Mesendoderm (in vitro differentiated cells): ENCODE measurements around the gene POU2AF2.

Source experiments
- DNase-seq: peaks from one replicate; pipeline ENCODE4 v3.0.0; 2013
- H2AK5ac ChIP-seq: 2 replicates; pipeline ENCODE4 v1.6.1; 2013; ENCODE audit warnings: low read length, inconsistent platforms
- H2BK120ac ChIP-seq: 2 replicates; pipeline ENCODE4 v1.6.1; 2013; ENCODE audit warnings: low read depth, mild to moderate bottlenecking, low read length, moderate library complexity, mixed read lengths
- H2BK15ac ChIP-seq: replicated peaks from 2 replicates; pipeline ENCODE4 v1.6.1; 2013; ENCODE audit warnings: low read depth, mild to moderate bottlenecking, moderate library complexity
- H2BK5ac ChIP-seq: 2 replicates; pipeline ENCODE4 v1.6.1; 2013; ENCODE audit warnings: low read length, inconsistent platforms
- H3K18ac ChIP-seq: 2 replicates; pipeline ENCODE4 v1.6.1; 2013; ENCODE audit warnings: mild to moderate bottlenecking, low read length, mixed read lengths
- H3K23ac ChIP-seq: one replicate; pipeline ENCODE4 v1.6.1; 2013; ENCODE audit warnings: low read length
- H3K27ac ChIP-seq: 2 replicates; pipeline ENCODE4 v1.5.1; 2013; ENCODE audit warnings: low read depth, mild to moderate bottlenecking, inconsistent platforms, low read length, moderate library complexity
- H3K27me3 ChIP-seq: 2 replicates; pipeline ENCODE4 v1.6.1; 2013; ENCODE audit warnings: low read length, control low read depth, mild to moderate bottlenecking, inconsistent platforms; ENCODE audit not compliant: insufficient read depth, poor library complexity
- H3K36me3 ChIP-seq: 2 replicates; pipeline ENCODE4 v1.6.1; 2013; ENCODE audit warnings: low read length, inconsistent platforms; ENCODE audit not compliant: control insufficient read depth, insufficient read depth
- H3K4ac ChIP-seq: one replicate; pipeline ENCODE4 v1.6.1; 2013; ENCODE audit warnings: low read depth, mild to moderate bottlenecking, low read length, moderate library complexity
- H3K4me1 ChIP-seq: 2 replicates; pipeline ENCODE4 v1.6.1; 2013; ENCODE audit warnings: low read depth, low read length, inconsistent platforms; ENCODE audit not compliant: control insufficient read depth
- H3K4me2 ChIP-seq: 2 replicates; pipeline ENCODE4 v1.6.1; 2013; ENCODE audit warnings: low read length
- H3K4me3 ChIP-seq: 2 replicates; pipeline ENCODE4 v1.5.1; 2013; ENCODE audit warnings: mild to moderate bottlenecking, low read length
- H3K56ac ChIP-seq: one replicate; pipeline ENCODE4 v1.6.1; 2013; ENCODE audit warnings: low read length
- H3K79me1 ChIP-seq: 2 replicates; pipeline ENCODE4 v1.6.1; 2013; ENCODE audit warnings: low read length, inconsistent platforms
- H3K79me2 ChIP-seq: 2 replicates; pipeline ENCODE4 v1.6.1; 2013; ENCODE audit warnings: mild to moderate bottlenecking, low read length; ENCODE audit not compliant: control insufficient read depth, insufficient read depth
- H3K9ac ChIP-seq: 2 replicates; pipeline ENCODE4 v1.6.1; 2013; ENCODE audit warnings: low read length, inconsistent platforms
- H4K5ac ChIP-seq: one replicate; pipeline ENCODE4 v1.6.1; 2013; ENCODE audit warnings: low read length
- H4K8ac ChIP-seq: one replicate; pipeline ENCODE4 v1.6.1; 2013; ENCODE audit warnings: low read depth, mild to moderate bottlenecking, control low read depth, low read length, moderate library complexity
- WGBS: extraction: QIAGEN DNeasy Blood & Tissue Kit; methylation state at CpG from one replicate; pipeline ENCODE4 v1.1.7; 2013; ENCODE audit warnings: low lambda C conversion rate, missing lambda C conversion rate; ENCODE audit not compliant: insufficient coverage; ENCODE audit errors: extremely low coverage; 5-methylcytosine and 5-hydroxymethylcytosine counted together

Gene POU2AF2

DNA sequence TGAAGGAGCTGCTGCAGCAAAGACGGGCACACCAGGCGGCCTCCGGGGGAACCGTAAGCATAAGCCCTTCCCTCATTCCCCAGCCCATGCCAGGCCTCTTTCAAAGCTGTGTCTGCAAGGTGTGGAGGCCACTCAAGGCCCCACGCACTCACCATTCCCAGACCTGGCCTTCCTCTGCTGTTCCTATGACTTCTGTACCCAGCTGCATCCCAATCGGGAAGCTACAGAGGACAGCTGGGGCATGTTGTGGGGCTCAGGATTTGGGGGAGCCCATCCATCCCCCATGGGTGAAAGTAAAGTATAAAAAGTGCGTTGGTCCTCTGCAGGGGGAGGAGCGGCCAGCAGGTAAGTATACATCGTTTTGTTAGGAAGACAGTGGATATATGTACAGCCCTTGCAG is 55.0 kb downstream of the POU2AF2 start:
- Histone ChIP-seq H2BK15ac (no peak overlapping the region), H3K4me2 (no peak overlapping the region), H4K5ac (no peak overlapping the region), H3K18ac (no peak overlapping the region), H3K4me3 (no peak overlapping the region), H3K79me1 (no peaks in the 10 kb centered on the region), H2AK5ac (no peak overlapping the region), H3K27ac (no peak overlapping the region), H3K79me2 (no peaks in the 10 kb centered on the region), H4K8ac (no peak overlapping the region), H3K9ac (no peak overlapping the region), H3K27me3 (no peaks in the 10 kb centered on the region), H3K56ac (no peak overlapping the region), H3K36me3 (no peaks in the 10 kb centered on the region), H2BK5ac (no peak overlapping the region), H3K4ac (no peak overlapping the region), H2BK120ac (no peak overlapping the region), H3K23ac (no peak overlapping the region), H3K4me1 (no peaks in the 10 kb centered on the region)
- WGBS: no CpG with 5 or more reads among the region's 9 CpGs
- DNase-seq: no peak

- H2AK5ac ChIP-seq: no peak overlapping the region
- H3K27me3 ChIP-seq: no peaks in the 10 kb centered on the region
- H3K4me2 ChIP-seq: no peak overlapping the region
- H3K4me1 ChIP-seq: no peaks in the 10 kb centered on the region
- H3K56ac ChIP-seq: no peak overlapping the region
- H3K4ac ChIP-seq: no peak overlapping the region
- no peaks in the 10 kb centered on the region for H3K79me1 ChIP-seq
- H3K9ac ChIP-seq: no peak overlapping the region
- H2BK5ac ChIP-seq: no peak overlapping the region
- no peaks in the 10 kb centered on the region for H3K36me3 ChIP-seq
- no peak for DNase-seq
- H3K27ac ChIP-seq: no peak overlapping the region
- H2BK120ac ChIP-seq: no peak overlapping the region
- H4K8ac ChIP-seq: no peak overlapping the region
- H3K23ac ChIP-seq: no peak overlapping the region
- no peaks in the 10 kb centered on the region for H3K79me2 ChIP-seq
- H2BK15ac ChIP-seq: no peak overlapping the region
- H3K18ac ChIP-seq: no peak overlapping the region
- no peak overlapping the region for H4K5ac ChIP-seq
- H3K4me3 ChIP-seq: no peak overlapping the region
- no CpG with 5 or more reads among the region's 5 CpGs for WGBS
Measured at GRCh38 chr11:111301004-111301841, 55.7 kb downstream of the POU2AF2 start.

DNA sequence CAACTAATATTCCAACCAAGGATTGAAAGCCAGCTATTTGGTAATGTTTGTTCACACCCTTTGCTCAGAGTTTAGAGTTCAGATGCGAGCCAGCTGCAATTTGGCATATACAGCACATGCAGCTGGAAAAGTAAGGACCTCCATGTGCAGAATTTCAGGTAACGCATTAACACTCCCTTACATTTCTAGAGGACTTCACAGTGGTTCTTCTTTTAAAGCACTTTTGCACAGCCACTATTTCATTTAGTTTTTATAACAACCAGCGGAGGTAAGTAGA is 56.3 kb downstream of the POU2AF2 start:
- no peak overlapping the region for H3K27ac ChIP-seq
- H3K4me3 ChIP-seq: no peak overlapping the region
- H3K23ac ChIP-seq: no peak overlapping the region
- H3K18ac ChIP-seq: no peak overlapping the region
- H3K79me1 ChIP-seq: no peaks in the 10 kb centered on the region
- H3K36me3 ChIP-seq: no peaks in the 10 kb centered on the region
- H3K56ac ChIP-seq: no peak overlapping the region
- H2BK5ac ChIP-seq: no peak overlapping the region
- H3K4ac ChIP-seq: no peak overlapping the region
- H2BK15ac ChIP-seq: no peak overlapping the region
- H4K8ac ChIP-seq: no peak overlapping the region
- H3K79me2 ChIP-seq: no peaks in the 10 kb centered on the region
- no peaks in the 10 kb centered on the region for H3K27me3 ChIP-seq
- no peak overlapping the region for H4K5ac ChIP-seq
- H2AK5ac ChIP-seq: no peak overlapping the region
- no CpG with 5 or more reads among the region's 3 CpGs for WGBS
- DNase-seq: no peak
- H3K4me2 ChIP-seq: no peak overlapping the region
- no peak overlapping the region for H2BK120ac ChIP-seq
- H3K4me1 ChIP-seq: no peaks in the 10 kb centered on the region
- H3K9ac ChIP-seq: no peak overlapping the region

DNA sequence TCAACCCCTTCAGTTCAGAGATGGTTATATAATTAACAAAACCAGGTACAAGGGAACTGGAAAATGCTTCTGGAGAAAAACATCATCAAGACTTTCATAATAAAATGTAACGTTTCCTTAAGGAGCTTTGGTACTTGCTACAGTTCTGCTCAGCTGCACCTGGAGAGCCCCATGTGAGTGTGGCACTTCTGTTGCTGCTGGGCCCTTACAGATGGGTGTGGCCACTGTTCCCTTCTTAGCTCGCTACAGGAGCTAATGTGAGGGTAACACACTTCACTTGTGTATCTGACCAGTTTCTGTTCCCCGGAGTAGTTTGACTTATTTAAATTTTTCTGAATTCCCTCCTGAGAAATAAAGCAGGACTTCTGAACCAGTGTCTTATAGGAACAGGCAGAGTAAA is 56.8 kb downstream of the POU2AF2 start:
- Histone ChIP-seq H3K27me3 (no peaks in the 10 kb centered on the region), H4K8ac (no peak overlapping the region), H2BK15ac (no peak overlapping the region), H2BK120ac (no peak overlapping the region), H2BK5ac (no peak overlapping the region), H2AK5ac (no peak overlapping the region), H3K23ac (no peak overlapping the region), H3K79me2 (no peaks in the 10 kb centered on the region), H3K36me3 (no peaks in the 10 kb centered on the region), H3K27ac (no peak overlapping the region), H3K9ac (no peak overlapping the region), H3K4ac (no peak overlapping the region), H3K4me3 (no peak overlapping the region), H3K56ac (no peak overlapping the region), H3K18ac (no peak overlapping the region), H3K79me1 (no peaks in the 10 kb centered on the region), H3K4me2 (no peak overlapping the region), H3K4me1 (no peaks in the 10 kb centered on the region), H4K5ac (no peak overlapping the region)
- WGBS: no CpG with 5 or more reads among the region's 3 CpGs
- DNase-seq: no peak

- no peaks in the 10 kb centered on the region for H3K79me2 ChIP-seq
- no peak overlapping the region for H3K23ac ChIP-seq
- H2BK5ac ChIP-seq: no peak overlapping the region
- H3K9ac ChIP-seq: no peak overlapping the region
- H3K4ac ChIP-seq: no peak overlapping the region
- H3K4me3 ChIP-seq: no peak overlapping the region
- no peak overlapping the region for H2BK120ac ChIP-seq
- H3K4me2 ChIP-seq: no peak overlapping the region
- no peak overlapping the region for H3K18ac ChIP-seq
- H3K79me1 ChIP-seq: no peaks in the 10 kb centered on the region
- no peak for DNase-seq
- H2AK5ac ChIP-seq: no peak overlapping the region
- H3K4me1 ChIP-seq: no peaks in the 10 kb centered on the region
- H2BK15ac ChIP-seq: no peak overlapping the region
- WGBS: no CpG with 5 or more reads among the region's 4 CpGs
- H4K8ac ChIP-seq: no peak overlapping the region
- no peak overlapping the region for H3K27ac ChIP-seq
- H4K5ac ChIP-seq: no peak overlapping the region
- H3K36me3 ChIP-seq: no peaks in the 10 kb centered on the region
- no peaks in the 10 kb centered on the region for H3K27me3 ChIP-seq
- H3K56ac ChIP-seq: no peak overlapping the region
Measured at GRCh38 chr11:111303461-111303860, 57.9 kb downstream of the POU2AF2 start.

- Histone ChIP-seq H3K18ac (no peak overlapping the region), H3K79me1 (no peaks in the 10 kb centered on the region), H3K23ac (no peak overlapping the region), H3K79me2 (no peaks in the 10 kb centered on the region), H3K4me3 (no peak overlapping the region), H4K8ac (no peak overlapping the region), H3K4me1 (no peaks in the 10 kb centered on the region), H3K4me2 (no peak overlapping the region), H3K4ac (no peak overlapping the region), H3K27ac (no peak overlapping the region), H3K36me3 (no peaks in the 10 kb centered on the region), H2BK120ac (no peak overlapping the region), H2BK15ac (no peak overlapping the region), H3K56ac (no peak overlapping the region), H4K5ac (no peak overlapping the region), H3K9ac (no peak overlapping the region), H3K27me3 (no peaks in the 10 kb centered on the region), H2BK5ac (no peak overlapping the region), H2AK5ac (no peak overlapping the region)
- WGBS: no CpG with 5 or more reads among the region's 5 CpGs
- DNase-seq: no peak
Measured at GRCh38 chr11:111305162-111305802, 59.8 kb downstream of the POU2AF2 start.
